ENCODE results near the gene SNX7.

SNX7 gene

DNA sequence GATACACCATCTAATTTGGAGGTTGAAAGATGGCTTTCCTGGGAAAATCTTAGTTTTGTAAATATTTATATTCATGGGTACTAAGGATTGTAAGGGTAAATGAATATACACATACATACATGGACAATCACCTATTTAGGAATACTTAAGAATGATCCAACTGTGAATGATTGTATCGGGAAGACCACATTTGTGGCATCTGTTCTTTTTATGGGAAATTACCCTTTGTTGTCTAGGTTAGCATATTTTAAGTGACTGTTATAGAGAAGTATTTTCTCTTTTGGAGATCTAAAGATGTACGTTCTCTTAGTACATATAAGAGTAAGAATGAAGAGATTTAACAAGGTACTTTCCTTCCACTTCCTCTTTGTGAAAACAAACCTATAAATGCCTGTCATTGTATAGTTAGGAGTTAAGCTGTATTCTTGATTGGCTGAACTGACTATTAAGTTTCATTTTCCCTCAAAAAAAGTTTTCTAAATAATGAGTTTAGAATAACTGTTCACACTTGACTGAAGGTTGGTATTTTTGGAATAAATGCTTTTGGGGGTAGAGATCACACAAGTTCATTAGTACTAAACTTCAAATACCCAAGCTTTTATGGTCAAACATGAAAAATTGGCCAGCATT lies 26.7 kb downstream of the SNX7 start:
- Histone ChIP-seq H2BK5ac (ENCODE audit: low read depth, low read length, poor library complexity, severe bottlenecking) (no peak overlapping the region), H2AK5ac (ENCODE audit: low read length, severe bottlenecking) (no peak overlapping the region), H3K4ac (ENCODE audit: low read depth in 1 of 2, low read length in 2 of 2) (no peak overlapping the region), H3K4me1 (ENCODE audit: control insufficient read depth, insufficient read depth, low read depth, low read length) (no peaks in the 10 kb centered on the region), H2BK12ac (ENCODE audit: low read length in 2 of 2) (no peak overlapping the region), H3K9ac (ENCODE audit: low read length) (no peak overlapping the region), H3K27ac (ENCODE audit: low read length, poor library complexity, severe bottlenecking) (no peak overlapping the region), H2AFZ (ENCODE audit: low read depth, low read length) (no peak overlapping the region), H3K4me3 (ENCODE audit: insufficient read depth in 1 of 2, low read depth in 1 of 2, low read length in 2 of 2) (no peak overlapping the region), H4K91ac (ENCODE audit: low read length) (no peak overlapping the region), H3K18ac (ENCODE audit: low read depth in 1 of 2, low read length in 2 of 2) (no peak overlapping the region), H3K27me3 (ENCODE audit: control insufficient read depth in 1 of 2, insufficient read depth in 1 of 2, low read length in 2 of 2) (no peaks in the 10 kb centered on the region), H3K79me1 (replicated peaks; ENCODE audit: low read length, poor library complexity, severe bottlenecking) (peaks cover 8% of the 10 kb centered on the region), H4K8ac (ENCODE audit: low read length) (no peak overlapping the region), H3K9me3 (ENCODE audit: control insufficient read depth, low read length) (no peaks in the 10 kb centered on the region), H3K23ac (ENCODE audit: low read length in 2 of 2) (no peak overlapping the region), H3K14ac (ENCODE audit: low read length in 2 of 2) (no peak overlapping the region), H2BK15ac (ENCODE audit: low read depth, poor library complexity, severe bottlenecking) (no peak overlapping the region), H2BK120ac (ENCODE audit: low read depth, low read length) (no peak overlapping the region), H3K36me3 (ENCODE audit: control insufficient read depth in 1 of 2, insufficient read depth in 2 of 2, low read depth in 1 of 2, low read length in 2 of 2) (peaks cover 0 to 57% of the 10 kb centered on the region in 2 experiments), H3K4me2 (ENCODE audit: low read length, poor library complexity, severe bottlenecking) (no peak overlapping the region)
- DNase-seq: no peak
- 100% methylated on average over 1 of the region's 2 CpGs for WGBS

DNA sequence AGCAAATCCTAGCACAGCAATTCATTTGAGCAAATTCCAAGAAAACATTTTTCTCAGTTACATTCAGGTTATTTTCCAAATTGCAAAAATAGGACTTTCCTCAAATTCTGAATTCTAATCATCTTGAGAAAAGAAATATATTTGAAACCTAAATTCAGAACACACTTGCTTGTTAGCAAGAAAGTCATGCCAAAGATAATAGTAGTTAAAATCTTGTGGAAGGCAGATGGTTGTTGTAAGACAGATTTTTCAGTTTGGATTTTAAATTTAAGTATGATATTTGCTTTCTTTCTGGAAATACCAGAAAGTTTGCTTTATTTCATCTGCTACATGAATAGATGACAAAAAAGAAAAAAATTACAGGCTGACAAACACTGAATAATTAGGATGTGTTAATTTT lies 29.1 kb downstream of the SNX7 start:
- H2BK5ac ChIP-seq (ENCODE audit: low read depth, low read length, poor library complexity, severe bottlenecking): no peak overlapping the region
- H3K4me3 ChIP-seq (ENCODE audit: insufficient read depth in 1 of 2, low read depth in 1 of 2, low read length in 2 of 2): no peak overlapping the region
- no peak overlapping the region for H3K14ac ChIP-seq (ENCODE audit: low read length in 2 of 2)
- no peaks in the 10 kb centered on the region for H3K4me1 ChIP-seq (ENCODE audit: control insufficient read depth, insufficient read depth, low read depth, low read length)
- no peak overlapping the region for H3K9ac ChIP-seq (ENCODE audit: low read length)
- no peaks in the 10 kb centered on the region for H3K27me3 ChIP-seq (ENCODE audit: control insufficient read depth in 1 of 2, insufficient read depth in 1 of 2, low read length in 2 of 2)
- no peak overlapping the region for H3K4ac ChIP-seq (ENCODE audit: low read depth in 1 of 2, low read length in 2 of 2)
- no peak overlapping the region for H4K8ac ChIP-seq (ENCODE audit: low read length)
- H3K4me2 ChIP-seq (ENCODE audit: low read length, poor library complexity, severe bottlenecking): no peak overlapping the region
- no peak overlapping the region for H2BK120ac ChIP-seq (ENCODE audit: low read depth, low read length)
- H3K27ac ChIP-seq (ENCODE audit: low read length, poor library complexity, severe bottlenecking): no peak overlapping the region
- H2AFZ ChIP-seq (ENCODE audit: low read depth, low read length): no peak overlapping the region
- no peak overlapping the region for H3K18ac ChIP-seq (ENCODE audit: low read depth in 1 of 2, low read length in 2 of 2)
- H3K79me1 ChIP-seq (replicated peaks; ENCODE audit: low read length, poor library complexity, severe bottlenecking): peaks cover 2% of the 10 kb centered on the region
- H2AK5ac ChIP-seq (ENCODE audit: low read length, severe bottlenecking): no peak overlapping the region
- H2BK15ac ChIP-seq (ENCODE audit: low read depth, poor library complexity, severe bottlenecking): no peak overlapping the region
- DNase-seq: no peak
- H3K9me3 ChIP-seq (ENCODE audit: control insufficient read depth, low read length): no peaks in the 10 kb centered on the region
- H3K23ac ChIP-seq (ENCODE audit: low read length in 2 of 2): no peak overlapping the region
- H2BK12ac ChIP-seq (ENCODE audit: low read length in 2 of 2): no peak overlapping the region
- peaks cover 0 to 57% of the 10 kb centered on the region in 2 experiments for H3K36me3 ChIP-seq (ENCODE audit: control insufficient read depth in 1 of 2, insufficient read depth in 2 of 2, low read depth in 1 of 2, low read length in 2 of 2)
- no peak overlapping the region for H4K91ac ChIP-seq (ENCODE audit: low read length)

DNA sequence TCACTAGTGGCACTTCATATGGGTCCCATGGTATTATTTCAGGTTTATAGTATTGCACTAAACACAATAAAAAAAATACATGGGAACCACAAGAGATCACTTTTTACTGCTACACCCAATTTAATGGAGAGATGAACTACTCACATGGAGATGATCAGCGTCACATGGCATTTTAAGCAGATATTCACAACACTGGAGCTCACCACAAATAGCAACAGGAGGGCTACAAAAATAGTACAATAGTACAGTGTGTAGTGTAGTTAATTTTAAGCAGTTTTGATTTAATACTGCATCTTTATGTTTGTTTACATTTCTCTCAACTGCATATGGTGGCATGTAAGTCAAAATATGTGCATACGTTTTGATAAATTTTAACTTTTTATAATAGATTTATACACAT lies 31.0 kb downstream of the SNX7 start:
- H4K91ac ChIP-seq (ENCODE audit: low read length): no peak overlapping the region
- no peak overlapping the region for H3K4ac ChIP-seq (ENCODE audit: low read depth in 1 of 2, low read length in 2 of 2)
- no peaks in the 10 kb centered on the region for H3K4me1 ChIP-seq (ENCODE audit: control insufficient read depth, insufficient read depth, low read depth, low read length)
- H3K36me3 ChIP-seq (ENCODE audit: control insufficient read depth in 1 of 2, insufficient read depth in 2 of 2, low read depth in 1 of 2, low read length in 2 of 2): peaks cover 0 to 42% of the 10 kb centered on the region in 2 experiments
- no peak overlapping the region for H2BK5ac ChIP-seq (ENCODE audit: low read depth, low read length, poor library complexity, severe bottlenecking)
- H3K4me2 ChIP-seq (ENCODE audit: low read length, poor library complexity, severe bottlenecking): no peak overlapping the region
- H2BK120ac ChIP-seq (ENCODE audit: low read depth, low read length): no peak overlapping the region
- no peak overlapping the region for H3K18ac ChIP-seq (ENCODE audit: low read depth in 1 of 2, low read length in 2 of 2)
- no peak overlapping the region for H4K8ac ChIP-seq (ENCODE audit: low read length)
- no peak for DNase-seq
- H2AK5ac ChIP-seq (ENCODE audit: low read length, severe bottlenecking): no peak overlapping the region
- no peak overlapping the region for H3K9ac ChIP-seq (ENCODE audit: low read length)
- no peaks in the 10 kb centered on the region for H3K27me3 ChIP-seq (ENCODE audit: control insufficient read depth in 1 of 2, insufficient read depth in 1 of 2, low read length in 2 of 2)
- H3K14ac ChIP-seq (ENCODE audit: low read length in 2 of 2): no peak overlapping the region
- no peak overlapping the region for H2BK15ac ChIP-seq (ENCODE audit: low read depth, poor library complexity, severe bottlenecking)
- no peak overlapping the region for H3K23ac ChIP-seq (ENCODE audit: low read length in 2 of 2)
- H2BK12ac ChIP-seq (ENCODE audit: low read length in 2 of 2): no peak overlapping the region
- no peak overlapping the region for H3K4me3 ChIP-seq (ENCODE audit: insufficient read depth in 1 of 2, low read depth in 1 of 2, low read length in 2 of 2)
- no peak overlapping the region for H2AFZ ChIP-seq (ENCODE audit: low read depth, low read length)
- WGBS: 100% methylated on average over 1 of the region's 2 CpGs
- H3K9me3 ChIP-seq (ENCODE audit: control insufficient read depth, low read length): no peaks in the 10 kb centered on the region
- H3K27ac ChIP-seq (ENCODE audit: low read length, poor library complexity, severe bottlenecking): no peak overlapping the region
- peaks cover 2% of the 10 kb centered on the region for H3K79me1 ChIP-seq (replicated peaks; ENCODE audit: low read length, poor library complexity, severe bottlenecking)

DNA sequence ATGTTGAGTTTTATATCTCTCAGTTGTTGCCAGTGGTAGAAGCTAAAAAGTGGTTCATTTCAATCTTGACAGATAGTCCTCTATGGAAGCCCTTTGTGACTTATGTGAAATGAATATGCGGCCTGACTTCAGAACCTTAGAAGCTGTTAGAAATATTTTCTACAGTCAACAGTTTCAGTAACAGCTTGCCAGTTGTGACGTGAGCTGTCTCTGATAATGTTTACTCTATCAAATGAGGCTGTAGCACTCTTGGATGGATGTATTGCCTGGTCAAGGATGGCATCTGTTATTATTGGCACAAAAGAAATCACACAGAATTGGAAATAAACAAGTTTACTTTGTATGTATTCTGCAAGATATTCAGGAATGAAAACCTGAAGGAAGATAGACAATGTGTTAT lies 31.9 kb downstream of the SNX7 start:
- H3K36me3 ChIP-seq (ENCODE audit: control insufficient read depth in 1 of 2, insufficient read depth in 2 of 2, low read depth in 1 of 2, low read length in 2 of 2): peaks cover 0 to 43% of the 10 kb centered on the region in 2 experiments
- no peak overlapping the region for H3K4ac ChIP-seq (ENCODE audit: low read depth in 1 of 2, low read length in 2 of 2)
- no peaks in the 10 kb centered on the region for H3K4me1 ChIP-seq (ENCODE audit: control insufficient read depth, insufficient read depth, low read depth, low read length)
- H4K8ac ChIP-seq (ENCODE audit: low read length): no peak overlapping the region
- no peak overlapping the region for H2BK12ac ChIP-seq (ENCODE audit: low read length in 2 of 2)
- no peak overlapping the region for H2AFZ ChIP-seq (ENCODE audit: low read depth, low read length)
- no peak overlapping the region for H2BK5ac ChIP-seq (ENCODE audit: low read depth, low read length, poor library complexity, severe bottlenecking)
- H2BK120ac ChIP-seq (ENCODE audit: low read depth, low read length): no peak overlapping the region
- H3K9me3 ChIP-seq (ENCODE audit: control insufficient read depth, low read length): no peaks in the 10 kb centered on the region
- DNase-seq: no peak
- no peak overlapping the region for H3K4me3 ChIP-seq (ENCODE audit: insufficient read depth in 1 of 2, low read depth in 1 of 2, low read length in 2 of 2)
- WGBS: 96% methylated on average over 2 of the region's 2 CpGs
- no peak overlapping the region for H3K14ac ChIP-seq (ENCODE audit: low read length in 2 of 2)
- no peak overlapping the region for H3K9ac ChIP-seq (ENCODE audit: low read length)
- H2BK15ac ChIP-seq (ENCODE audit: low read depth, poor library complexity, severe bottlenecking): no peak overlapping the region
- no peak overlapping the region for H3K18ac ChIP-seq (ENCODE audit: low read depth in 1 of 2, low read length in 2 of 2)
- no peak overlapping the region for H3K23ac ChIP-seq (ENCODE audit: low read length in 2 of 2)
- H4K91ac ChIP-seq (ENCODE audit: low read length): no peak overlapping the region
- H2AK5ac ChIP-seq (ENCODE audit: low read length, severe bottlenecking): no peak overlapping the region
- no peak overlapping the region for H3K4me2 ChIP-seq (ENCODE audit: low read length, poor library complexity, severe bottlenecking)
- no peaks in the 10 kb centered on the region for H3K27me3 ChIP-seq (ENCODE audit: control insufficient read depth in 1 of 2, insufficient read depth in 1 of 2, low read length in 2 of 2)
- no peak overlapping the region for H3K27ac ChIP-seq (ENCODE audit: low read length, poor library complexity, severe bottlenecking)
- no peaks in the 10 kb centered on the region for H3K79me1 ChIP-seq (replicated peaks; ENCODE audit: low read length, poor library complexity, severe bottlenecking)
